ENCODE results near the gene FLAD1. TPM values are rescaled to one million over a fixed set of nuclear protein-coding genes. Genes with fewer than 3 reads are reported as not detected.

The FLAD1 gene
- total and polyA plus RNA-seq, 11 donors, result 19.4 to 50.7 (median 27.4) TPM

DNA sequence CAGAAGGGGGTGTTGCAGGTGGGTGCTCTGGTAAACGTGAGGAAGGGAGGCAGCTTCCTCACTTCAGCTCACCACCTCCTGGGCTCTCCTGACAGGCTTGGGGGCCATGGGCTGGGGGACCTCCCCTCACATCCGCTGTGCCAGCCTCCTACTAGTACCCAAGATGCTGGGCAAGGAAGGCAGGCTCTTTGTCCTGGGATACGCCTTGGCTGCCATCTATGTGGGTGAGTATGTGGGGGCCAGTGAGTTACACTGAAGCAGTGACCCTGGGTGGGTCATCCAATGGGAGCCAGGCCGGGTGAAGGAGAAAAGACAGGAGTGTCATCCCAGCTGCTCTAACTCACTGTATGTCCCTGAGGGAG lies 56.1 kb downstream of the FLAD1 start:
- ATAC-seq (no peak), DNase-seq (no peak)
- Histone ChIP-seq H3K4me1 (peaks cover 0 to 34% (median 0%) of the 10 kb centered on the region in 12 donors), H3K36me3 (no peaks in the 10 kb centered on the region), H3K27me3 (no peaks in the 10 kb centered on the region), H3K27ac (no peak overlapping the region), H3K4me3 (no peak overlapping the region), H3K9me3 (no peaks in the 10 kb centered on the region)
- intact Hi-C loops (cut with DNase I), result no loop called here
- 74 to 90% (median 82%) methylated on average over 3 to 4 of the region's 4 CpGs for WGBS, 4 donors
- TF ChIP-seq POLR2A (IDR thresholded peaks at IDR 0.05), result no peak
- TF ChIP-seq, protein P1, sequence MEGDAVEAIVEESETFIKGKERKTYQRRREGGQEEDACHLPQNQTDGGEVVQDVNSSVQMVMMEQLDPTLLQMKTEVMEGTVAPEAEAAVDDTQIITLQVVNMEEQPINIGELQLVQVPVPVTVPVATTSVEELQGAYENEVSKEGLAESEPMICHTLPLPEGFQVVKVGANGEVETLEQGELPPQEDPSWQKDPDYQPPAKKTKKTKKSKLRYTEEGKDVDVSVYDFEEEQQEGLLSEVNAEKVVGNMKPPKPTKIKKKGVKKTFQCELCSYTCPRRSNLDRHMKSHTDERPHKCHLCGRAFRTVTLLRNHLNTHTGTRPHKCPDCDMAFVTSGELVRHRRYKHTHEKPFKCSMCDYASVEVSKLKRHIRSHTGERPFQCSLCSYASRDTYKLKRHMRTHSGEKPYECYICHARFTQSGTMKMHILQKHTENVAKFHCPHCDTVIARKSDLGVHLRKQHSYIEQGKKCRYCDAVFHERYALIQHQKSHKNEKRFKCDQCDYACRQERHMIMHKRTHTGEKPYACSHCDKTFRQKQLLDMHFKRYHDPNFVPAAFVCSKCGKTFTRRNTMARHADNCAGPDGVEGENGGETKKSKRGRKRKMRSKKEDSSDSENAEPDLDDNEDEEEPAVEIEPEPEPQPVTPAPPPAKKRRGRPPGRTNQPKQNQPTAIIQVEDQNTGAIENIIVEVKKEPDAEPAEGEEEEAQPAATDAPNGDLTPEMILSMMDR (IDR thresholded peaks at IDR 0.05), result no peak

DNA sequence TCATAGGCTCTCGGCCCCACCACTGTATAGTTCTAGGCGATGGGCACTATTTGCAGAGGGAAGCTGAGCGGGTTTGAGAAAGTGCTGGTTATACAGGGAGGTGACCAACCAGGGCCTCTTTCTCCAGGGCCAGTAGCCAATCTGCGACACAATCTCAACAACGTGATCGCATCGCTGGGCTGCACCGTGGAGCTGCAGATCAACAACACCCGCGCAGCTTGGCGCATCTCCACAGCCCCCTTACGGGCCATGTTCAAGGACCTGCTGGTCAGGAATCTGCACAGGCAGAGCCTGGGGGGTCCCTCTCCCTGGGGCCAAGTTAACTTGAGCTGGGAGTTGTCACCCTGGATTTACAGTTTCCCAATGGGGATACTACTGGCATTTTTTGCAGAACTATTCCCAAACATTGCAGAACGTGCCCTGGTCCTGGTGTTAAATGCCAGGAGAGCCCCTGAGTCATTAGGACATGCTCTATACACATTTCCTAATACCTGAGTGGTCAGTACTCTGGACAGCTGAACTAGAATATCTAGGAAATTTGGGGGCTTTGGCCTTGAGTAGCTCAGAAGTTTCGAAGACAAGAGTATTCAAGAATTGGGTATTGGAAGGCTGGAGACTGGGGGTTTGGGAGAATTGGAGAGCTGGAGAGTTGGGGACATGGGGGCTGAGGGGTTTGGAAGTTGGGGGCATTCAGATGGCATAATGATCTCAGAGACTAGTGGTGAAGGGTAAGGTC lies 57.4 kb downstream of the FLAD1 start:
- TF ChIP-seq POLR2A (IDR thresholded peaks at IDR 0.05), result no peak
- TF ChIP-seq, protein P1 (IDR thresholded peaks at IDR 0.05), result no peak
- intact Hi-C loops (cut with DNase I), result no loop called here
- H3K9me3 ChIP-seq, result no peaks in the 10 kb centered on the region
- DNase-seq, result no peak
- no peak overlapping the region for H3K27ac ChIP-seq
- H3K36me3 ChIP-seq, result no peaks in the 10 kb centered on the region
- WGBS, 4 donors, result 82 to 91% (median 90%) methylated on average over 14 of the region's 14 CpGs
- H3K4me1 ChIP-seq, result peaks cover 0 to 42% (median 10%) of the 10 kb centered on the region in 12 donors
- H3K4me3 ChIP-seq, result no peak overlapping the region
- no peak for ATAC-seq
- no peaks in the 10 kb centered on the region for H3K27me3 ChIP-seq

Small RNA genes within 50 kb of the gene (microRNA-seq; reads per million reads assigned to microRNA genes)
- 0 reads per million in 4 donors for gene MIR4258

Other genes starting within 250 kb of the FLAD1 start
- 1 to 10 TPM; 1.0 to 4.6 (median 3.0) TPM for gene KCNN3, start 113.1 kb upstream of the FLAD1 start, total RNA-seq
- under 1 TPM; 0.42 to 0.88 TPM for gene KCNN3, start 113.1 kb upstream of the FLAD1 start, polyA plus RNA-seq
- 10 to 100 TPM; 12.8 to 50.8 (median 37.5) TPM for gene PMVK, start 46.6 kb upstream of the FLAD1 start, total RNA-seq
- gene PMVK, start 46.6 kb upstream of the FLAD1 start, polyA plus RNA-seq, result 10 to 100 TPM; 47.1 to 52.1 TPM
- 10 to 100 TPM; 38.2 to 70.4 (median 51.7) TPM for gene PBXIP1, start 27.2 kb upstream of the FLAD1 start, total RNA-seq
- gene PBXIP1, start 27.2 kb upstream of the FLAD1 start, polyA plus RNA-seq, result 10 to 100 TPM; 36.9 to 38.2 TPM
- gene PYGO2, start 21.6 kb upstream of the FLAD1 start, total RNA-seq, result 10 to 100 TPM; 10.7 to 19.2 (median 16.3) TPM
- 10 to 100 TPM in 1 of 2 donors, 1 to 10 TPM in 1; 9.7 to 18.0 TPM for gene PYGO2, start 21.6 kb upstream of the FLAD1 start, polyA plus RNA-seq
- gene SHC1, start 12.6 kb upstream of the FLAD1 start, total RNA-seq, result 100 to 1,000 TPM in 1 of 9 donors, 10 to 100 TPM in 8; 38.8 to 115 (median 62.4) TPM
- 10 to 100 TPM; 23.6 to 93.7 TPM for gene SHC1, start 12.6 kb upstream of the FLAD1 start, polyA plus RNA-seq
- 10 to 100 TPM; 11.0 to 30.0 (median 16.7) TPM for gene CKS1B, start 8.7 kb upstream of the FLAD1 start, total RNA-seq
- 10 to 100 TPM in 1 of 2 donors, 1 to 10 TPM in 1; 6.8 to 48.9 TPM for gene CKS1B, start 8.7 kb upstream of the FLAD1 start, polyA plus RNA-seq
- gene LENEP, start 10.2 kb downstream of the FLAD1 start, total RNA-seq, result not detected
- gene LENEP, start 10.2 kb downstream of the FLAD1 start, polyA plus RNA-seq, result not detected
- 10 to 100 TPM; 29.5 to 80.0 (median 46.6) TPM for gene ZBTB7B, start 19.5 kb downstream of the FLAD1 start, total RNA-seq
- gene ZBTB7B, start 19.5 kb downstream of the FLAD1 start, polyA plus RNA-seq, result 100 to 1,000 TPM in 1 of 2 donors, 10 to 100 TPM in 1; 39.2 to 103 TPM
- under 1 TPM in 8 of 9 donors, not detected in 1; 0.14 to 0.62 (median 0.35) TPM for gene DCST2, start 50.4 kb downstream of the FLAD1 start, total RNA-seq
- gene DCST2, start 50.4 kb downstream of the FLAD1 start, polyA plus RNA-seq, result under 1 TPM; 0.17 to 0.65 TPM
- gene DCST1, start 50.5 kb downstream of the FLAD1 start, total RNA-seq, result not detected
- gene DCST1, start 50.5 kb downstream of the FLAD1 start, polyA plus RNA-seq, result not detected
- gene ADAM15, start 68.0 kb downstream of the FLAD1 start, total RNA-seq, result 100 to 1,000 TPM in 3 of 9 donors, 10 to 100 TPM in 6; 55.8 to 199 (median 67.5) TPM
- gene ADAM15, start 68.0 kb downstream of the FLAD1 start, polyA plus RNA-seq, result 100 to 1,000 TPM; 112 to 113 TPM
- 1 to 10 TPM; 1.1 to 3.3 (median 2.2) TPM for gene EFNA4, start 80.4 kb downstream of the FLAD1 start, total RNA-seq
- 1 to 10 TPM; 2.0 to 4.8 TPM for gene EFNA4, start 80.4 kb downstream of the FLAD1 start, polyA plus RNA-seq
- gene EFNA3, start 95.5 kb downstream of the FLAD1 start, total RNA-seq, result 1 to 10 TPM in 2 of 9 donors, under 1 TPM in 7; 0.20 to 2.4 (median 0.61) TPM
- 1 to 10 TPM in 1 of 2 donors, under 1 TPM in 1; 0.61 to 1.9 TPM for gene EFNA3, start 95.5 kb downstream of the FLAD1 start, polyA plus RNA-seq
- 10 to 100 TPM; 22.8 to 51.8 (median 37.2) TPM for gene EFNA1, start 144.5 kb downstream of the FLAD1 start, total RNA-seq
- gene EFNA1, start 144.5 kb downstream of the FLAD1 start, polyA plus RNA-seq, result 100 to 1,000 TPM in 1 of 2 donors, 10 to 100 TPM in 1; 31.6 to 103 TPM
- gene SLC50A1, start 152.5 kb downstream of the FLAD1 start, total RNA-seq, result 10 to 100 TPM in 4 of 9 donors, 1 to 10 TPM in 5; 5.4 to 21.7 (median 9.7) TPM
- gene SLC50A1, start 152.5 kb downstream of the FLAD1 start, polyA plus RNA-seq, result 10 to 100 TPM; 15.7 to 36.0 TPM
- gene DPM3, start 157.2 kb downstream of the FLAD1 start, total RNA-seq, result 10 to 100 TPM; 46.1 to 70.7 (median 54.4) TPM
- gene DPM3, start 157.2 kb downstream of the FLAD1 start, polyA plus RNA-seq, result 100 to 1,000 TPM in 1 of 2 donors, 10 to 100 TPM in 1; 75.4 to 216 TPM
- gene KRTCAP2, start 190.0 kb downstream of the FLAD1 start, total RNA-seq, result 100 to 1,000 TPM; 106 to 199 (median 123) TPM
- 100 to 1,000 TPM; 220 to 283 TPM for gene KRTCAP2, start 190.0 kb downstream of the FLAD1 start, polyA plus RNA-seq
- gene TRIM46, start 190.5 kb downstream of the FLAD1 start, total RNA-seq, result under 1 TPM in 5 of 9 donors, not detected in 4; 0.08 to 0.41 (median 0.12) TPM
- under 1 TPM in 1 of 2 donors, not detected in 1; 0.04 TPM for gene TRIM46, start 190.5 kb downstream of the FLAD1 start, polyA plus RNA-seq
- gene THBS3, start 224.6 kb downstream of the FLAD1 start, total RNA-seq, result 10 to 100 TPM in 2 of 9 donors, 1 to 10 TPM in 7; 3.0 to 22.2 (median 5.5) TPM
- 1 to 10 TPM; 2.7 to 6.8 TPM for gene THBS3, start 224.6 kb downstream of the FLAD1 start, polyA plus RNA-seq
- gene MTX1, start 225.4 kb downstream of the FLAD1 start, total RNA-seq, result 10 to 100 TPM; 14.1 to 32.2 (median 19.3) TPM
- gene MTX1, start 225.4 kb downstream of the FLAD1 start, polyA plus RNA-seq, result 10 to 100 TPM; 28.1 to 37.1 TPM

All from heart left ventricle (tissue), 16 donors.